Left ventricle myocardium inferior (tissue), 1 donor: ENCODE data around the gene VKORC1. TPM values are rescaled to one million over a fixed set of nuclear protein-coding genes. Genes with fewer than 3 reads are reported as not detected.
"Not testable (repeated sequence)": the region's sequence is repeated elsewhere in the genome, so short reads cannot be mapped to it uniquely, and the experiment has no call there.

Experiments
- DNase-seq: peaks from one replicate; pipeline ENCODE4 v3.0.0-alpha.2; 2020
- H3K27ac ChIP-seq: fragments of 200-600 bp; replicated peaks from 2 replicates; pipeline ENCODE4 v1.8.0; 2021
- H3K27me3 ChIP-seq: fragments of 200-600 bp; 2 replicates; pipeline ENCODE4 v1.8.0; 2021; ENCODE audit warnings: low read depth
- H3K36me3 ChIP-seq: fragments of 200-600 bp; 2 replicates; pipeline ENCODE4 v1.8.0; 2021
- H3K4me1 ChIP-seq: fragments of 200-600 bp; 2 replicates; pipeline ENCODE4 v1.8.0; 2021
- H3K4me3 ChIP-seq: fragments of 200-600 bp; 2 replicates; pipeline ENCODE4 v1.8.0; 2021; ENCODE audit warnings: mild to moderate bottlenecking, moderate library complexity
- H3K9me3 ChIP-seq: fragments of 200-600 bp; replicated peaks from 2 replicates; pipeline ENCODE4 v1.8.0; 2021
- intact Hi-C: fragments of 100-400 bp; cut with micrococcal nuclease; formaldehyde crosslinking; loops from one replicate; pipeline ENCODE4 v1.11.0; 2022
- total RNA-seq: library from RNA; stranded (reverse); fragmentation: NEBNext Ultra II Directional; extraction: Animal tissue kit (Norgen Biotek cat#: 25700); gene quantifications from one replicate; pipeline ENCODE4 v1.2.1, GENCODE V29; 2021
- TF ChIP-seq, protein P1 (sequence below): fragments of 200-600 bp; IDR thresholded peaks from 2 replicates; pipeline ENCODE4 v1.8.0; 2021; ENCODE audit warnings: antibody characterized with exemption, mild to moderate bottlenecking, borderline replicate concordance
- donor health status: DM: no; HTN: yes; CAD: no; lungs with severe emphysema.

Gene VKORC1
- total RNA-seq, 1 donor from 2014 or later: 39.5 TPM

DNA sequence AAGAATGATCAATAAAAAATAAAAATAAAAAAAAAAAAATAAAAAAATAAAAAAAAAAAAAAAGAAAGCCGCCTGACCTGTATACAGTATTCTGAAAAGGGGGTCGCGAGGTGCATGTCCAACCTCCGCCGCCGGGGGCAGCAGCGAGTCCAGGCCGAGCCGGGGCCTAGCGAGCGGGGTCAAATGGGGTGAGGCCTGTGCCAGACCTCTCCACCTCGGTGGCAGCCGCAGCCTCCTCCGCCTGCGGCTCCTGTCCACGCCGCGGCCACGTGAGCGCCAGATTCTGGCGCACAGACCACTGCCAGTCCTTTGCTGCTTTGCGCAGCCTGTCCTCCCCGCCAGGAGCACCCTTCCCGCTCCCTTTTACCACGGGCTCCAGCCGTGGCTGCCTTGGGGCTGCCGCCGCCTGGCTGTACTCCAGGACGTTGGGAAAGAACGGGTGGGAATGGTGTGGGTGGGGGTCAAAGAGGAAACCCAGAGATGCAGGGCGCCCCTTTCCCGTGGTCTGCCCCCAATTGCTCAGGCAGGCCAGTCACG, 11.1 kb upstream of the VKORC1 start:
- peak overlapping the region; percentile 54 for H3K4me3 ChIP-seq
- no peaks in the 10 kb centered on the region for H3K9me3 ChIP-seq
- TF ChIP-seq, protein P1, sequence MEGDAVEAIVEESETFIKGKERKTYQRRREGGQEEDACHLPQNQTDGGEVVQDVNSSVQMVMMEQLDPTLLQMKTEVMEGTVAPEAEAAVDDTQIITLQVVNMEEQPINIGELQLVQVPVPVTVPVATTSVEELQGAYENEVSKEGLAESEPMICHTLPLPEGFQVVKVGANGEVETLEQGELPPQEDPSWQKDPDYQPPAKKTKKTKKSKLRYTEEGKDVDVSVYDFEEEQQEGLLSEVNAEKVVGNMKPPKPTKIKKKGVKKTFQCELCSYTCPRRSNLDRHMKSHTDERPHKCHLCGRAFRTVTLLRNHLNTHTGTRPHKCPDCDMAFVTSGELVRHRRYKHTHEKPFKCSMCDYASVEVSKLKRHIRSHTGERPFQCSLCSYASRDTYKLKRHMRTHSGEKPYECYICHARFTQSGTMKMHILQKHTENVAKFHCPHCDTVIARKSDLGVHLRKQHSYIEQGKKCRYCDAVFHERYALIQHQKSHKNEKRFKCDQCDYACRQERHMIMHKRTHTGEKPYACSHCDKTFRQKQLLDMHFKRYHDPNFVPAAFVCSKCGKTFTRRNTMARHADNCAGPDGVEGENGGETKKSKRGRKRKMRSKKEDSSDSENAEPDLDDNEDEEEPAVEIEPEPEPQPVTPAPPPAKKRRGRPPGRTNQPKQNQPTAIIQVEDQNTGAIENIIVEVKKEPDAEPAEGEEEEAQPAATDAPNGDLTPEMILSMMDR: peak; percentile 82
- peak overlapping the region; percentile 88 for H3K27ac ChIP-seq
- H3K27me3 ChIP-seq: no peaks in the 10 kb centered on the region
- intact Hi-C loops: no loop called here
- peaks cover 16% of the 10 kb centered on the region for H3K36me3 ChIP-seq
- peak; percentile 91 for DNase-seq
- H3K4me1 ChIP-seq: peaks cover 31% of the 10 kb centered on the region

DNA sequence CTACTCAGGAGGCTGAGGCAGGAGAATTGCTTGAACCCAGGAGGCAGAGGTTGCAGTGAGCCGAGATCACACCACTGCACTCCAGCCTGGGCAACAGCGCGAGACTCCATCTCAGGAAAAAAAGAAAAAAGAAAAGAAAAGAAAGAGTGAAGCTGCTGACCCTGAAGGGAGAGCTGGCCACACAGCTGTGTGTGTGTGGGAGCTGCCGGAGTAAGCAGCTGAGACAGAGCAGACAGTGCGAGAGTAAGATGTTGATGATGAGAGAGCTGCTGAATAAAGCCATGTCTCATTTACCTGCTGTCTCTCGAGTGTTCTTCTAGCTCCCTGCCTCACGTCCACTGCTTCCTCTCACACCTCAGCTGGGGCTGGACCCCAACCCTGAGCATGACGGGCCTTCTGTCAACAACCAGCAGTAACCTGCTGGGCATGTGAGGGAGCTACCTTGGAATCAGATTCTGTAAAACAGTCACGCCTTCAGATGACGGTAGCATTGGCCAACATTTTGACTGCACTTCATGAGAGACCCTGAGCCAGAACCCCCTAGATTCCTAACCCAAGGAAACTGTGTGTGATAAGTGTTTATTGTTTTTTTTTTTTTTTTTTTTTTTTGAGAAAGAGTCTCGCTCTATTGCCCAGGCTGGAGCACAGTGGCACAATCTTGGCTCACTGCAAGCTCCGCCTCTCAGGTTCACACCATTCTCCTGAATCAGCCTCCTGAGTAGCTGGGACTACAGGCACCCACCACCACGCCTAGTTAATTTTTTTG, 6.5 kb upstream of the VKORC1 start:
- H3K27me3 ChIP-seq, H3K4me3 ChIP-seq, intact Hi-C loops, DNase-seq, H3K27ac ChIP-seq, H3K36me3 ChIP-seq, H3K4me1 ChIP-seq, H3K9me3 ChIP-seq: not testable (repeated sequence)

DNA sequence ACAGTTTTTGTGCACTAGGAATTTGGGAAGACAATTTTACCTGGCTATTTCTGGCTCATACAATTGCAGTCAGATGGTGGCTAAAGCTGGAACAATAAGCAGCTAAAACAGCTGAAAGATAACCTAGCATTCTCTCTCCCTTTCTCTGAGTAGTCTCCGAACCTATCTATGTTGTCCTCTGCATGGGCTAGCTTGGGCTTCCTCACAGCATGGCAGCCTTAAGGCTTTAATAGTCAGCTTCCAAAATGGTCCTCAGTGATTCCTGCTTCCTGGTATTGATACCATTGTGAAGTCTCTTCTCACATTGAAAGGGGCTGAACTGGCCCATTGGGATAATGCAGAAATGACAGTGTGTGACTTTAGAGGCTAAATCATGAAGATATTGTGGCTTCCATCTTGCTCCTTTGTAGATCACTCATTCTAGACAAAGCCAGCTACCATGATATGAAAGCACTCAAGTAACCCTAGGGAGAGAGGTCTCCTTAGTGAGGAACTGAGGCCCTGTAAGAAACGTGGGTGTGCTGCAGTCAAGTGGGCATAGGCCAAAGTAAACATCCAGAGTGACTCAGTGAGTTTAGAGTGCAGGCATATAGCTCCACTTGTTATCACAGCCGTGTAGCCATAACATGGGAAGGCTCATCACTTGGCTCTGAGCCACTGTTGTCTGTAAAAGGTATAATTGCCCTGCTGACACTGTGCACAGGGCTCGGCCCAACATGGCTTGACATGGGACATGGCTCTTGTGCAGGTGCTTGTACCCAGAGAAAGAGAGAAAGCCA, 5.5 kb upstream of the VKORC1 start:
- TF ChIP-seq, protein P1: no peak
- no peak overlapping the region for H3K27ac ChIP-seq
- intact Hi-C loops: no loop called here
- no peaks in the 10 kb centered on the region for H3K36me3 ChIP-seq
- H3K4me3 ChIP-seq: no peak overlapping the region
- H3K27me3 ChIP-seq: no peaks in the 10 kb centered on the region
- DNase-seq: no peak
- H3K4me1 ChIP-seq: peaks cover 6% of the 10 kb centered on the region
- peaks cover 6% of the 10 kb centered on the region for H3K9me3 ChIP-seq

DNA sequence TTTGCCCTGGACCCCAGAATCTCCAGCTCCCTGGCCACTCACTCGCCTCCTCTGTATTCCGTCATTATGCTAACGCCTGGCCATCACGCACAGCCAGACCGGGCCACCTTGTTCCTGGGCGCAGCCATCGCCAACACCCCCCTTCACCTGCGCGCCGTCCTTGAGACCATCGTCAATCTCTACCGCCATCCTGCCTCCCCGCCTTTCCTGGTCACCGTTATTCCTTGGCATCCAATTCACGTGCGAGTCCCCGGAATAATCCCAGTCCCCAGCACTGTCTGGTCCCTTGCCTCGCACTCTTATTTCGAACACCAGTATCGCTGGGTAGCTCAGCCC, 541 bp downstream of the VKORC1 start:
- Histone ChIP-seq H3K36me3 (peaks cover 17% of the 10 kb centered on the region), H3K4me1 (peaks cover 24% of the 10 kb centered on the region), H3K9me3 (no peaks in the 10 kb centered on the region), H3K27me3 (no peaks in the 10 kb centered on the region), H3K27ac (peak overlapping the region; percentile 92), H3K4me3 (peak overlapping the region; percentile 94)
- TF ChIP-seq, protein P1: no peak
- no peak for DNase-seq
- intact Hi-C loops: no loop called here

DNA sequence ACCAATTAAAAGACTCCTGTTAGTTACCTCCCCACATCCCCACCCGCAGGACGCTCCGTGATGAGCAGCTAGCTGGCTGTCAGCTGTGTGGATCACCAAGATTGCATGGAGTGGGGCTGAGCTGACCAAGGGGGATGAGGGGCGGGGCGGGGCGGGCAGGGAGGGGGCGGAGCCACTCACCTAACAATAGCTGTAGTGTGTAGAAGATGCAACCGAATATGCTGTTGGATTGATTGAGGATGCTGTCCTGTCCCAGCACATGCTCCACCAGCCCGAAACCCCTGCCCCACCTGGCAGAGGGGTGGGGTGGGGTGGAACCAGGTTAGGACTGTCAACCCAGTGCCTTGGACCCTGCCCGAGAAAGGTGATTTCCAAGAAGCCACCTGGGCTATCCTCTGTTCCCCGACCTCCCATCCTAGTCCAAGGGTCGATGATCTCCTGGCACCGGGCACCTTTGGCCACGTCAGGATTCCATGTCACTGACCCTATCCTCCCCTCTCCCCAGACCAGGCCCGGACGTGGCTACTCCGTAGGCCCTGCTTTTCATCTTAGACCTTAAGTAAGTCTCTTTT, 1.4 kb downstream of the VKORC1 start:
- no peak for DNase-seq
- no peaks in the 10 kb centered on the region for H3K9me3 ChIP-seq
- H3K4me1 ChIP-seq: peaks cover 24% of the 10 kb centered on the region
- H3K36me3 ChIP-seq: peaks cover 25% of the 10 kb centered on the region
- H3K27ac ChIP-seq: peak overlapping the region; percentile 92
- intact Hi-C loops: no loop called here
- peak overlapping the region; percentile 94 for H3K4me3 ChIP-seq
- no peaks in the 10 kb centered on the region for H3K27me3 ChIP-seq
- TF ChIP-seq, protein P1: no peak
